MCF 10A (cell line): ENCODE measurements around the gene PTPRN2. TPM values are rescaled to one million over a fixed set of nuclear protein-coding genes. Genes with fewer than 3 reads are reported as not detected.

Experiments used
- BruUV-seq: library from RNA; stranded (reverse); fragments of 400-500 nt; replicated peaks from 2 replicates; lab custom pipeline; 2021; lab: Mats Ljungman, UMichigan
- CTCF ChIA-PET: fragments of 300-600 bp; sonication (Branson Sonifier 250); formaldehyde crosslinking; extraction: SDS; loops from one replicate; lab custom pipeline; 2021; ENCODE audit warnings: antibody characterized with exemption, inconsistent platforms; lab: Yijun Ruan, JAX
- POLR2A ChIA-PET: fragments of 300-600, 350-650 bp; sonication (Branson Sonifier 250); formaldehyde crosslinking; extraction: SDS; loops from one replicate; lab custom pipeline; 2020; ENCODE audit warnings: antibody characterized with exemption, inconsistent platforms; lab: Yijun Ruan, JAX
- DNase-seq: peaks from one replicate; pipeline ENCODE4 v3.0.0-alpha.2; 2018; ENCODE audit not compliant: unreplicated experiment
- H3K27ac Mint-ChIP-seq: one replicate; pipeline ENCODE4 v1.8.0; 2022; ENCODE audit warnings: mild to moderate bottlenecking, low read depth, mixed read lengths; ENCODE audit not compliant: unreplicated experiment
- H3K27me3 Mint-ChIP-seq: one replicate; pipeline ENCODE4 v1.8.0; 2022; ENCODE audit warnings: mixed read lengths; ENCODE audit not compliant: insufficient read depth, unreplicated experiment
- H3K36me3 Mint-ChIP-seq: one replicate; pipeline ENCODE4 v1.8.0; 2022; ENCODE audit warnings: mild to moderate bottlenecking, moderate library complexity, mixed read lengths; ENCODE audit not compliant: insufficient read depth, unreplicated experiment
- H3K4me1 Mint-ChIP-seq: one replicate; pipeline ENCODE4 v1.8.0; 2022; ENCODE audit warnings: mixed read lengths; ENCODE audit not compliant: insufficient read depth, unreplicated experiment
- H3K4me3 Mint-ChIP-seq: one replicate; pipeline ENCODE4 v1.8.0; 2022; ENCODE audit warnings: mild to moderate bottlenecking, moderate library complexity, mixed read lengths; ENCODE audit not compliant: unreplicated experiment
- H3K9me3 Mint-ChIP-seq: one replicate; pipeline ENCODE4 v1.8.0; 2022; ENCODE audit warnings: mixed read lengths; ENCODE audit not compliant: unreplicated experiment
- CTCF ChIP-seq: fragments of 200-600 bp; IDR thresholded peaks from one replicate; pipeline ENCODE4 v1.8.0; 2022; ENCODE audit warnings: antibody characterized with exemption, mild to moderate bottlenecking; ENCODE audit not compliant: unreplicated experiment
- intact Hi-C: fragments of 100-400 bp; cut with micrococcal nuclease; formaldehyde crosslinking; loops from 2 replicates; pipeline ENCODE4 v1.14.1; 2022
- total RNA-seq: library from RNA; stranded (reverse); gene quantifications from 2 replicates; pipeline ENCODE4 v1.2.3, GENCODE V29; 2022

Gene PTPRN2
- total RNA-seq, 1 experiment from 2014 or later = 4.5 TPM

GRCh38 chr7:157856873-157857577 is 730.6 kb downstream of the PTPRN2 start:
- DNase-seq = no peak
- Mint-ChIP-seq H3K4me1 (no peaks in the 10 kb centered on the region), H3K4me3 (no peak overlapping the region), H3K27me3 (no peaks in the 10 kb centered on the region), H3K27ac (no peak overlapping the region), H3K9me3 (peaks cover 17% of the 10 kb centered on the region), H3K36me3 (no peaks in the 10 kb centered on the region)
- POLR2A ChIA-PET = no interaction called here
- no peak for TF ChIP-seq CTCF
- CTCF ChIA-PET = no interaction called here
- intact Hi-C loops = no loop called here
- BruUV-seq = no TSS peak

DNA sequence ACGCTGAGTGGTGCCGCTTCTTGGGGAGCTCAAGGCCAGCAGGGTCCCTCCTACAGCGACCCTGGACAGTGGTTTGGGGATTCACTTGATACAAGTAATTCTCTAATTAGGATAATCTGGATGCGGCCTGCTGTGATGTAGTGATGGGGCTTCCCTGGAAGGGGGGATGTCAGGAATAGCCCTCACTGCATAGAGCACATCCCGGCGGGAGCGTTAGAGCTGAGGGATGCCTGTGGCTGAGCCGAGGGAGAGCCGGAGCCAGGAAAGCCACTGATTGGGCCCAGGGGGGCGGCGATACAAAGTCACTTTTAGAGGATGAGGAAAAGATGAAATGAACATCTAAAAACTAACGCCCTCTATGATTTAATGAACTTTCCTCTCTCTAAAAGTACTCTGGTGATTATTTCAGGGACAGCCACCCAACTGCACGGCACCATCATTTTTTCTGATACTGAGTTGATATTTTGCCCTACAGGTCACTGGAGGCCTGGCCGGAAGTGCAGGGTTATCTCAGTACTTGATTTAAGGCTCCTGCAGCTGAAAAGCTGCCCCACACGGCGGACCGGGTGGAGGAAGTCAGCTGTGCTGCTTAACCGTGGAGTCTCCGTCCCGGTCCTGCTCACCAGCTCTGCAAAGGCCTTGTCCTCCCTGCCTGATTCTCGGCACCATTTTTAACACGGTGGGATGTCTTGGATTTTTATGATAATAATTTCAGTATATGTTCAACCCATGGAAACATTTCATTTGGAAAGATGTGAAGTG is 732.0 kb downstream of the PTPRN2 start:
- no peak for TF ChIP-seq CTCF
- CTCF ChIA-PET = no interaction called here
- DNase-seq = no peak
- no peak overlapping the region for H3K4me3 Mint-ChIP-seq
- no peaks in the 10 kb centered on the region for H3K36me3 Mint-ChIP-seq
- intact Hi-C loops = no loop called here
- no peaks in the 10 kb centered on the region for H3K4me1 Mint-ChIP-seq
- POLR2A ChIA-PET = interaction anchor here (0.6 kb wide), 1 partner anchor 16 kb away, joined by 3 read pairs; no protein-coding TSS in a partner anchor
- H3K27me3 Mint-ChIP-seq = no peaks in the 10 kb centered on the region
- H3K27ac Mint-ChIP-seq = no peak overlapping the region
- BruUV-seq = no TSS peak
- peaks cover 17% of the 10 kb centered on the region for H3K9me3 Mint-ChIP-seq

GRCh38 chr7:157855016-157855415 is 732.6 kb downstream of the PTPRN2 start:
- no peak for TF ChIP-seq CTCF
- Mint-ChIP-seq H3K36me3 (no peaks in the 10 kb centered on the region), H3K27ac (no peak overlapping the region), H3K4me3 (no peak overlapping the region), H3K27me3 (no peaks in the 10 kb centered on the region), H3K4me1 (no peaks in the 10 kb centered on the region), H3K9me3 (peaks cover 17% of the 10 kb centered on the region)
- BruUV-seq = no TSS peak
- CTCF ChIA-PET = no interaction called here
- POLR2A ChIA-PET = no interaction called here
- no peak for DNase-seq
- intact Hi-C loops = no loop called here

GRCh38 chr7:157854066-157854891 is 733.3 kb downstream of the PTPRN2 start:
- ChIA-PET CTCF (no interaction called here), POLR2A (no interaction called here)
- intact Hi-C loops = no loop called here
- H3K27me3 Mint-ChIP-seq = no peaks in the 10 kb centered on the region
- no peak overlapping the region for H3K27ac Mint-ChIP-seq
- DNase-seq = no peak
- no peaks in the 10 kb centered on the region for H3K4me1 Mint-ChIP-seq
- BruUV-seq = no TSS peak
- no peak overlapping the region for H3K4me3 Mint-ChIP-seq
- no peak for TF ChIP-seq CTCF
- no peaks in the 10 kb centered on the region for H3K36me3 Mint-ChIP-seq
- peaks cover 17% of the 10 kb centered on the region for H3K9me3 Mint-ChIP-seq
